ENCODE results near the gene WWC2. TPM values are rescaled to one million over a fixed set of nuclear protein-coding genes. Genes with fewer than 3 reads are reported as not detected.

Gene WWC2
- total RNA-seq, 1 donor from 2014 or later, result 46.2 TPM

GRCh38 chr4:183157215-183157614 is 58.2 kb downstream of the WWC2 start:
- peak; percentile 44 for TF ChIP-seq CTCF (conservative IDR thresholded peaks at IDR 0.05; ENCODE audit: low read depth, low read length)
- no peak for DNase-seq (ENCODE audit: low read depth)
- H3K4me3 ChIP-seq (ENCODE audit: low read depth, low read length), result no peak overlapping the region

- H3K4me3 ChIP-seq (ENCODE audit: low read depth, low read length), result no peak overlapping the region
- TF ChIP-seq CTCF (conservative IDR thresholded peaks at IDR 0.05; ENCODE audit: low read depth, low read length), result no peak
- no peak for DNase-seq (ENCODE audit: low read depth)
Observed at GRCh38 chr4:183158062-183158461, 59.0 kb downstream of the WWC2 start.

GRCh38 chr4:183161630-183162029 is 62.6 kb downstream of the WWC2 start:
- H3K4me3 ChIP-seq (ENCODE audit: low read depth, low read length), result no peak overlapping the region
- no peak for TF ChIP-seq CTCF (conservative IDR thresholded peaks at IDR 0.05; ENCODE audit: low read depth, low read length)
- no peak for DNase-seq (ENCODE audit: low read depth)

- no peak for TF ChIP-seq CTCF (conservative IDR thresholded peaks at IDR 0.05; ENCODE audit: low read depth, low read length)
- no peak overlapping the region for H3K4me3 ChIP-seq (ENCODE audit: low read depth, low read length)
- DNase-seq (ENCODE audit: low read depth), result no peak
Observed at GRCh38 chr4:183163135-183163534, 64.1 kb downstream of the WWC2 start.

DNA sequence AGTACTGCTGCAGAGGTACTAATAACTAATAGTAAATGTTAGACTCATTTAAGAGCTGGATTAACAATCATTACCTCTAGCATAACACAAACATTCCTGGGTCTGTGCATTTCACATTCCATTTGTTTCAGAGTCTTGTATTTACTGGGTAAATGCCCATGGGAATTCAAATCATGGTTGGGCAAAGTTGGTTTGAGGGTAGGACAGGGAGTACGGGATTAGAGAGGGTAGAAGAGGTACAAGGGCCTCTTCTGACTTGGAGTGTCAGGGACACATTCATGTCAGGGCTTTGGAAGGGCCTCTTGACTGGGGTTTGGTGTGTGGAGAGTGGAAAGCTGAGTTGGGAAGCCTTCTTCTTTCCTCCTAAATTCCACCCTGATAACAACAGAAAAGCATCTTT is 65.9 kb downstream of the WWC2 start:
- DNase-seq (ENCODE audit: low read depth), result no peak
- no peak for TF ChIP-seq CTCF (conservative IDR thresholded peaks at IDR 0.05; ENCODE audit: low read depth, low read length)
- H3K4me3 ChIP-seq (ENCODE audit: low read depth, low read length), result no peak overlapping the region

GRCh38 chr4:183165376-183165775 is 66.3 kb downstream of the WWC2 start:
- no peak for TF ChIP-seq CTCF (conservative IDR thresholded peaks at IDR 0.05; ENCODE audit: low read depth, low read length)
- H3K4me3 ChIP-seq (ENCODE audit: low read depth, low read length), result no peak overlapping the region
- DNase-seq (ENCODE audit: low read depth), result no peak

- no peak for TF ChIP-seq CTCF (conservative IDR thresholded peaks at IDR 0.05; ENCODE audit: low read depth, low read length)
- H3K4me3 ChIP-seq (ENCODE audit: low read depth, low read length), result no peak overlapping the region
- DNase-seq (ENCODE audit: low read depth), result no peak
Observed at GRCh38 chr4:183170894-183171293, 71.8 kb downstream of the WWC2 start.

Data from epithelial cell of proximal tubule (primary cell).